IMR-90 (cell line): Measurements from ENCODE around the gene CRYBG3. TPM values are rescaled to one million over a fixed set of nuclear protein-coding genes. Genes with fewer than 3 reads are reported as not detected.

Experiments used
- ATAC-seq: fragments of 200-7000 bp; cut with Tn5 transposase; 2 replicates; pipeline ENCODE4 v1.9.1; 2020; ENCODE audit warnings: low read depth, mild to moderate bottlenecking, moderate library complexity
- BruUV-seq: library from RNA; stranded (reverse); fragments of 400-500 nt; replicated peaks from 2 replicates; lab custom pipeline; 2021; lab: Mats Ljungman, UMichigan
- CTCF ChIA-PET: fragments of 300-600 bp; formaldehyde crosslinking; extraction: SDS; loops from one replicate; lab custom pipeline; 2021; ENCODE audit warnings: antibody characterized with exemption; lab: Yijun Ruan, JAX
- POLR2A ChIA-PET: fragments of 300-600 bp; sonication (Branson Sonifier 250); formaldehyde crosslinking; loops from one replicate; lab custom pipeline; 2022; ENCODE audit warnings: antibody characterized with exemption; ENCODE audit not compliant: unreplicated experiment; lab: Charles Lee
- DNase-seq: peaks from one replicate; pipeline ENCODE4 v3.0.0; 2013
- H2AFZ ChIP-seq: replicated peaks from 2 replicates; pipeline ENCODE3; 2013; ENCODE audit warnings: low read length, mild to moderate bottlenecking; ENCODE audit not compliant: poor library complexity
- H2AK5ac ChIP-seq: 2 replicates; pipeline ENCODE4 v1.6.1; 2013; ENCODE audit warnings: low read depth, low read length, inconsistent platforms
- H2AK9ac ChIP-seq: replicated peaks from 2 replicates; pipeline ENCODE3; 2013; ENCODE audit warnings: mild to moderate bottlenecking, low read depth, low read length, moderate library complexity; ENCODE audit not compliant: poor library complexity
- H2BK120ac ChIP-seq: 2 replicates; pipeline ENCODE4 v1.6.1; 2013; ENCODE audit warnings: low read depth, low read length, inconsistent platforms
- H2BK15ac ChIP-seq: 3 replicates; pipeline ENCODE4 v1.6.1; 2013; ENCODE audit warnings: low read depth, low read length, inconsistent platforms
- H2BK20ac ChIP-seq: 2 replicates; pipeline ENCODE4 v1.6.1; 2013; ENCODE audit warnings: low read depth, mild to moderate bottlenecking, inconsistent platforms, low read length, moderate library complexity
- H2BK5ac ChIP-seq: 2 replicates; pipeline ENCODE4 v1.6.1; 2013; ENCODE audit warnings: mild to moderate bottlenecking, low read depth, low read length, inconsistent platforms; ENCODE audit not compliant: poor library complexity, severe bottlenecking
- H3K14ac ChIP-seq: replicated peaks from 2 replicates; pipeline ENCODE4 v1.6.1; 2013; ENCODE audit warnings: low read depth, low read length, inconsistent platforms
- H3K18ac ChIP-seq: 2 replicates; pipeline ENCODE4 v1.6.1; 2013; ENCODE audit warnings: low read depth, low read length, control low read depth
- H3K23ac ChIP-seq: 2 replicates; pipeline ENCODE4 v1.6.1; 2013; ENCODE audit warnings: low read depth, low read length, inconsistent platforms
- H3K27ac ChIP-seq: 2 replicates; pipeline ENCODE4 v1.5.1; 2013; ENCODE audit warnings: mild to moderate bottlenecking, control low read depth, low read length; ENCODE audit not compliant: insufficient read depth
- H3K27me3 ChIP-seq: 2 replicates; pipeline ENCODE4 v1.6.1; 2013; ENCODE audit warnings: low read length; ENCODE audit not compliant: control insufficient read depth, insufficient read depth
- H3K36me3 ChIP-seq: 2 replicates; pipeline ENCODE4 v1.6.1; 2013; ENCODE audit warnings: low read length, mixed read lengths; ENCODE audit not compliant: control insufficient read depth, insufficient read depth
- H3K4ac ChIP-seq: 2 replicates; pipeline ENCODE4 v1.6.1; 2013; ENCODE audit warnings: low read depth, low read length, inconsistent platforms
- H3K4me1 ChIP-seq: 2 replicates; pipeline ENCODE4 v1.6.1; 2013; ENCODE audit warnings: low read length, mixed read lengths; ENCODE audit not compliant: control insufficient read depth, insufficient read depth
- H3K4me2 ChIP-seq: 2 replicates; pipeline ENCODE4 v1.6.1; 2013; ENCODE audit warnings: low read depth, mild to moderate bottlenecking, control low read depth, low read length, moderate library complexity
- H3K4me3 ChIP-seq: 2 replicates; pipeline ENCODE4 v1.5.1; 2013; ENCODE audit warnings: low read depth, mild to moderate bottlenecking, control low read depth, low read length, moderate library complexity; ENCODE audit not compliant: insufficient read depth
- H3K56ac ChIP-seq: 2 replicates; pipeline ENCODE4 v1.6.1; 2013; ENCODE audit warnings: low read length, inconsistent platforms; ENCODE audit not compliant: insufficient read depth; ENCODE audit errors: extremely low read depth
- H3K79me1 ChIP-seq, 2 experiments: 2 replicates each; pipeline ENCODE4 v1.6.1; 2013; ENCODE audit warnings: low read length in 2 of 2, inconsistent platforms in 1 of 2, low read depth in 1 of 2
- H3K9ac ChIP-seq: 2 replicates; pipeline ENCODE4 v1.6.1; 2013; ENCODE audit warnings: low read depth, low read length, control low read depth
- H3K9me1 ChIP-seq: 2 replicates; pipeline ENCODE4 v1.6.1; 2013; ENCODE audit warnings: low read length, inconsistent platforms; ENCODE audit not compliant: insufficient read depth
- H3K9me3 ChIP-seq: 2 replicates; pipeline ENCODE4 v1.6.1; 2013; ENCODE audit warnings: low read length; ENCODE audit not compliant: control insufficient read depth, insufficient read depth
- H4K20me1 ChIP-seq: 2 replicates; pipeline ENCODE4 v1.6.1; 2013; ENCODE audit warnings: low read length, inconsistent platforms; ENCODE audit not compliant: insufficient read depth
- H4K5ac ChIP-seq: 2 replicates; pipeline ENCODE4 v1.6.1; 2013; ENCODE audit warnings: mild to moderate bottlenecking, low read depth, low read length, control low read depth
- H4K8ac ChIP-seq, 2 experiments: 2 replicates each; pipeline ENCODE4 v1.6.1; 2013; ENCODE audit warnings: low read depth in 2 of 2, low read length in 2 of 2, control low read depth in 1 of 2, inconsistent platforms in 1 of 2
- H4K91ac ChIP-seq: 2 replicates; pipeline ENCODE4 v1.6.1; 2013; ENCODE audit warnings: low read depth, low read length, inconsistent platforms; ENCODE audit not compliant: insufficient read depth
- CEBPB ChIP-seq: IDR thresholded peaks from 2 replicates; pipeline ENCODE4 v1.6.1; 2012; ENCODE audit warnings: low read depth, low read length, improper control_type of control experiment
- ELK1 ChIP-seq: fragments of 150-350 bp; IDR thresholded peaks from 2 replicates; pipeline ENCODE4 v1.6.1; 2016; ENCODE audit warnings: low read depth, mild to moderate bottlenecking, low read length, moderate library complexity, borderline replicate concordance
- NFE2L2 ChIP-seq: fragments of 150-350 bp; IDR thresholded peaks from 2 replicates; pipeline ENCODE4 v1.6.1; 2016; ENCODE audit warnings: low read depth, mild to moderate bottlenecking, low read length
- RCOR1 ChIP-seq: IDR thresholded peaks from 2 replicates; pipeline ENCODE4 v1.6.1; 2012; ENCODE audit warnings: mild to moderate bottlenecking, low read length, improper control_type of control experiment; ENCODE audit not compliant: insufficient replicate concordance
- RFX5 ChIP-seq: IDR thresholded peaks from 2 replicates; pipeline ENCODE4 v1.8.0; 2012; ENCODE audit warnings: low read depth, mild to moderate bottlenecking, low read length, moderate library complexity
- SMC3 ChIP-seq: fragments of 150-350 bp; IDR thresholded peaks from 2 replicates; pipeline ENCODE4 v1.6.1; 2016; ENCODE audit warnings: low read depth, mild to moderate bottlenecking, antibody characterized with exemption, low read length, moderate library complexity
- dilution Hi-C: fragments of 300-500 bp; cut with HindIII; formaldehyde crosslinking; loops from one replicate; pipeline ENCODE4 v1.14.3; 2018; ENCODE audit warnings: low sequenced_read_pairs; ENCODE audit not compliant: unreplicated experiment
- in situ Hi-C: fragments of 300-500 bp; cut with MboI; formaldehyde crosslinking; loops from 3 replicates; pipeline ENCODE4 v1.14.3; 2019; ENCODE audit warnings: low sequenced_read_pairs, inconsistent platforms, mixed read lengths
- intact Hi-C: fragments of 100-400 bp; cut with micrococcal nuclease; formaldehyde crosslinking; loops from 2 replicates; pipeline ENCODE4 v1.10.0; 2022
- polyA plus RNA-seq, 3 experiments: library from polyadenylated mRNA; depleted of rRNA; stranded (reverse); fragments of >200 nt; gene quantifications; 2 replicates each; pipeline ENCODE4 v1.2.3, GENCODE V29; 2012; ENCODE audit warnings: low replicate concordance in 1 of 3
- total RNA-seq: library from RNA; depleted of rRNA; stranded (reverse); fragments of >200 nt; gene quantifications from 2 replicates; pipeline ENCODE4 v1.2.3, GENCODE V29; 2012

The CRYBG3 gene
- total and polyA plus RNA-seq, 2 of the 4 experiments (the other 2 are of a cell fraction), result 4.9 to 26.2 TPM

DNA sequence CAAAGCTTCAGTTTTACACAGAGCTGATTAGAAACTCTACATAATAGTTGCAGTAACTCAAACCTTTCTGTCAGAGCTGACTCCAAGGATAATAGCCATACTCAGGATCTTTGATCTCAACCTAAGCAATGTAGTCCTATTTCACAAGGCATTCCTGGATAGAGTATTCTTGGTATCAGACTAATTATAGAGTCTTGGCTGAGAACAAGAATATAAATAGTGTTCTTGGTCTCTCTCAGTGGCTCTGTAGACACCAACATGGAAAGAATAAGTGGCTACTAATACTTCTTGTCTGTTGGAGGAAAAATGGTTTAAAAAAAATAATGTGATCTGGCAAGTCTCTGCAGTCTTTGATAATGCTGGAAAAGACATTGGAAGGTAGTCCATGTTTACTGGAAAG is 94.8 kb downstream of the CRYBG3 start:
- Histone ChIP-seq H3K79me1 (no peaks in the 10 kb centered on the region), H3K9me3 (no peaks in the 10 kb centered on the region), H4K20me1 (no peaks in the 10 kb centered on the region), H3K4me2 (no peak overlapping the region), H3K9ac (no peak overlapping the region), H2AFZ (no peak overlapping the region), H3K18ac (no peak overlapping the region), H3K27me3 (no peaks in the 10 kb centered on the region), H3K14ac (no peak overlapping the region), H2BK5ac (no peak overlapping the region), H2AK5ac (no peak overlapping the region), H3K4me3 (no peak overlapping the region), H2BK120ac (no peak overlapping the region), H3K9me1 (no peaks in the 10 kb centered on the region), H3K36me3 (peaks cover 5% of the 10 kb centered on the region; the same call in 1 of the 2 replicates), H4K91ac (no peak overlapping the region), H3K4me1 (no peaks in the 10 kb centered on the region), H4K8ac (no peak overlapping the region), H2AK9ac (no peak overlapping the region), H3K4ac (no peak overlapping the region), H2BK15ac (no peak overlapping the region), H2BK20ac (no peak overlapping the region), H3K56ac (no peak overlapping the region), H4K5ac (no peak overlapping the region), H3K27ac (no peak overlapping the region), H3K23ac (no peak overlapping the region)
- DNase-seq, result no peak
- no TSS peak for BruUV-seq
- ATAC-seq, result no peak
- CTCF ChIA-PET, result no interaction called here
- in situ Hi-C loops, result no loop called here
- POLR2A ChIA-PET, result no interaction called here
- dilution Hi-C loops, result no loop called here
- intact Hi-C loops, result no loop called here
- TF ChIP-seq ELK1 (no peak), CEBPB (no peak), RFX5 (no peak), SMC3 (no peak), NFE2L2 (no peak), RCOR1 (no peak)
